Glutamatergic neuron (in vitro differentiated cells): ENCODE results near the gene HIP1R. TPM values are rescaled to one million over a fixed set of nuclear protein-coding genes. Genes with fewer than 3 reads are reported as not detected.

Source experiments
- DNase-seq: peaks from one replicate; pipeline ENCODE4 v3.0.0; 2022
- H3K27ac Mint-ChIP-seq: one replicate; pipeline ENCODE4 v1.8.0; 2020; ENCODE audit warnings: mild to moderate bottlenecking, mixed read lengths, inconsistent platforms; ENCODE audit not compliant: unreplicated experiment
- H3K27me3 Mint-ChIP-seq: one replicate; pipeline ENCODE4 v1.8.0; 2020; ENCODE audit warnings: mild to moderate bottlenecking, moderate library complexity, mixed read lengths, inconsistent platforms; ENCODE audit not compliant: unreplicated experiment
- H3K36me3 Mint-ChIP-seq: one replicate; pipeline ENCODE4 v1.8.0; 2020; ENCODE audit warnings: mild to moderate bottlenecking, mixed read lengths, inconsistent platforms; ENCODE audit not compliant: unreplicated experiment
- H3K4me1 Mint-ChIP-seq: one replicate; pipeline ENCODE4 v1.8.0; 2020; ENCODE audit warnings: mild to moderate bottlenecking, low read depth, mixed read lengths, inconsistent platforms; ENCODE audit not compliant: unreplicated experiment
- H3K4me3 Mint-ChIP-seq: one replicate; pipeline ENCODE4 v1.8.0; 2020; ENCODE audit warnings: mild to moderate bottlenecking, mixed read lengths, inconsistent platforms; ENCODE audit not compliant: unreplicated experiment
- H3K9me3 Mint-ChIP-seq: one replicate; pipeline ENCODE4 v1.8.0; 2020; ENCODE audit warnings: mild to moderate bottlenecking, moderate library complexity, mixed read lengths, inconsistent platforms; ENCODE audit not compliant: unreplicated experiment
- CTCF ChIP-seq: fragments of 200-600 bp; sonication (generic); IDR thresholded peaks from one replicate; pipeline ENCODE4 v1.5.0; 2021; ENCODE audit not compliant: partially characterized antibody, unreplicated experiment
- total RNA-seq: library from RNA; stranded (reverse); fragmentation: NEBNext Ultra II Directional; extraction: Animal tissue kit (Norgen Biotek cat#: 25700); gene quantifications from one replicate; pipeline ENCODE4 v1.2.1, GENCODE V29; 2021; ENCODE audit not compliant: unreplicated experiment

Gene HIP1R
- total RNA-seq, 1 donor from 2014 or later: 19.3 TPM

GRCh38 chr12:122845865-122846621, 10.8 kb downstream of the HIP1R start:
- Mint-ChIP-seq H3K27ac (no peak overlapping the region), H3K9me3 (peaks cover 3% of the 10 kb centered on the region), H3K36me3 (no peaks in the 10 kb centered on the region), H3K27me3 (peaks cover 6% of the 10 kb centered on the region), H3K4me3 (no peak overlapping the region), H3K4me1 (peaks cover 6% of the 10 kb centered on the region)
- no peak for TF ChIP-seq CTCF
- DNase-seq: no peak

- H3K4me1 Mint-ChIP-seq: peaks cover 5% of the 10 kb centered on the region
- no peak for TF ChIP-seq CTCF
- no peak overlapping the region for H3K4me3 Mint-ChIP-seq
- H3K27ac Mint-ChIP-seq: no peak overlapping the region
- DNase-seq: no peak
- peaks cover 6% of the 10 kb centered on the region for H3K27me3 Mint-ChIP-seq
- peaks cover 3% of the 10 kb centered on the region for H3K9me3 Mint-ChIP-seq
- H3K36me3 Mint-ChIP-seq: no peaks in the 10 kb centered on the region
These were observed 11.6 kb downstream of the HIP1R start for GRCh38 chr12:122846622-122847515.

- no peak overlapping the region for H3K4me3 Mint-ChIP-seq
- no peak overlapping the region for H3K27ac Mint-ChIP-seq
- TF ChIP-seq CTCF: no peak
- H3K36me3 Mint-ChIP-seq: no peaks in the 10 kb centered on the region
- H3K4me1 Mint-ChIP-seq: peaks cover 1% of the 10 kb centered on the region
- peaks cover 3% of the 10 kb centered on the region for H3K9me3 Mint-ChIP-seq
- no peak for DNase-seq
- H3K27me3 Mint-ChIP-seq: peaks cover 6% of the 10 kb centered on the region
These were observed 12.2 kb downstream of the HIP1R start for GRCh38 chr12:122847516-122847836.

GRCh38 chr12:122847921-122848421, 12.7 kb downstream of the HIP1R start:
- H3K36me3 Mint-ChIP-seq: no peaks in the 10 kb centered on the region
- peaks cover 3% of the 10 kb centered on the region for H3K9me3 Mint-ChIP-seq

More at GRCh38 chr12:122847921-122848421, 12.7 kb downstream of the HIP1R start:
- H3K4me3 Mint-ChIP-seq: no peak overlapping the region
- TF ChIP-seq CTCF: no peak
- H3K27ac Mint-ChIP-seq: no peak overlapping the region
- DNase-seq: no peak
- peaks cover 6% of the 10 kb centered on the region for H3K27me3 Mint-ChIP-seq
- peaks cover 2% of the 10 kb centered on the region for H3K4me1 Mint-ChIP-seq
